Measurements from ENCODE around the gene ATP13A4. TPM values are rescaled to one million over a fixed set of nuclear protein-coding genes. Genes with fewer than 3 reads are reported as not detected.

The ATP13A4 gene
- total RNA-seq, 1 donor from 2014 or later, result 3.4 TPM

GRCh38 chr3:193418576-193419373 lies 135.9 kb downstream of the ATP13A4 start:
- peaks cover 35% of the 10 kb centered on the region for H3K36me3 Mint-ChIP-seq (ENCODE audit: low read depth)
- no peaks in the 10 kb centered on the region for H3K27me3 Mint-ChIP-seq
- TF ChIP-seq CTCF (IDR thresholded peaks at IDR 0.05), result no peak
- peaks cover 24% of the 10 kb centered on the region for H3K9me3 Mint-ChIP-seq
- no peak for DNase-seq
- no peaks in the 10 kb centered on the region for H3K4me1 Mint-ChIP-seq
- ATAC-seq (ENCODE audit: low read depth), result no peak
- ChIA-PET POLR2A (no interaction called here), CTCF (no interaction called here)
- H3K4me3 Mint-ChIP-seq, result no peak overlapping the region
- H3K27ac Mint-ChIP-seq, result no peak overlapping the region
- intact Hi-C loops (cut with micrococcal nuclease), result no loop called here

GRCh38 chr3:193416629-193417028 lies 138.1 kb downstream of the ATP13A4 start:
- peaks cover 39% of the 10 kb centered on the region for H3K36me3 Mint-ChIP-seq (ENCODE audit: low read depth)
- H3K4me1 Mint-ChIP-seq, result no peaks in the 10 kb centered on the region
- CTCF ChIA-PET, result no interaction called here
- peaks cover 22% of the 10 kb centered on the region for H3K9me3 Mint-ChIP-seq
- no peaks in the 10 kb centered on the region for H3K27me3 Mint-ChIP-seq
- POLR2A ChIA-PET, result no interaction called here
- no peak overlapping the region for H3K27ac Mint-ChIP-seq
- intact Hi-C loops (cut with micrococcal nuclease), result loop anchor here (1.0 kb wide), 1 partner anchor 9 kb away; no protein-coding TSS in a partner anchor
- no peak for ATAC-seq (ENCODE audit: low read depth)
- no peak for TF ChIP-seq CTCF (IDR thresholded peaks at IDR 0.05)
- no peak for DNase-seq
- no peak overlapping the region for H3K4me3 Mint-ChIP-seq

GRCh38 chr3:193407688-193408087 lies 147.0 kb downstream of the ATP13A4 start:
- Mint-ChIP-seq H3K27me3 (no peaks in the 10 kb centered on the region), H3K27ac (no peak overlapping the region), H3K4me1 (no peaks in the 10 kb centered on the region), H3K36me3 (ENCODE audit: low read depth) (peaks cover 3% of the 10 kb centered on the region), H3K9me3 (no peaks in the 10 kb centered on the region), H3K4me3 (no peak overlapping the region)
- POLR2A ChIA-PET, result no interaction called here
- ATAC-seq (ENCODE audit: low read depth), result no peak
- intact Hi-C loops (cut with micrococcal nuclease), result no loop called here
- no peak for TF ChIP-seq CTCF (IDR thresholded peaks at IDR 0.05)
- CTCF ChIA-PET, result no interaction called here
- no peak for DNase-seq

GRCh38 chr3:193407112-193407511 lies 147.6 kb downstream of the ATP13A4 start:
- TF ChIP-seq CTCF (IDR thresholded peaks at IDR 0.05), result no peak
- H3K36me3 Mint-ChIP-seq (ENCODE audit: low read depth), result peaks cover 3% of the 10 kb centered on the region
- CTCF ChIA-PET, result no interaction called here
- no peak overlapping the region for H3K4me3 Mint-ChIP-seq
- H3K4me1 Mint-ChIP-seq, result no peaks in the 10 kb centered on the region
- intact Hi-C loops (cut with micrococcal nuclease), result no loop called here
- no peaks in the 10 kb centered on the region for H3K27me3 Mint-ChIP-seq
- POLR2A ChIA-PET, result no interaction called here
- no peak overlapping the region for H3K27ac Mint-ChIP-seq
- ATAC-seq (ENCODE audit: low read depth) (no peak), DNase-seq (no peak)
- H3K9me3 Mint-ChIP-seq, result no peaks in the 10 kb centered on the region

GRCh38 chr3:193403307-193403706 lies 151.4 kb downstream of the ATP13A4 start:
- no peak overlapping the region for H3K27ac Mint-ChIP-seq
- intact Hi-C loops (cut with micrococcal nuclease), result no loop called here
- H3K27me3 Mint-ChIP-seq, result no peaks in the 10 kb centered on the region
- H3K4me3 Mint-ChIP-seq, result no peak overlapping the region
- ATAC-seq (ENCODE audit: low read depth) (no peak), DNase-seq (no peak)
- H3K9me3 Mint-ChIP-seq, result no peaks in the 10 kb centered on the region
- no peaks in the 10 kb centered on the region for H3K36me3 Mint-ChIP-seq (ENCODE audit: low read depth)
- ChIA-PET POLR2A (no interaction called here), CTCF (no interaction called here)
- H3K4me1 Mint-ChIP-seq, result no peaks in the 10 kb centered on the region
- TF ChIP-seq CTCF (IDR thresholded peaks at IDR 0.05), result no peak

Data from activated B cell treated with CpG ODN at 0.5 μM for 24 hours (primary cell).